ENCODE results near the gene ATP6V1G3. TPM values are rescaled to one million over a fixed set of nuclear protein-coding genes. Genes with fewer than 3 reads are reported as not detected.

Gene ATP6V1G3
- total RNA-seq, 4 donors from 2014 or later, result not detected

DNA sequence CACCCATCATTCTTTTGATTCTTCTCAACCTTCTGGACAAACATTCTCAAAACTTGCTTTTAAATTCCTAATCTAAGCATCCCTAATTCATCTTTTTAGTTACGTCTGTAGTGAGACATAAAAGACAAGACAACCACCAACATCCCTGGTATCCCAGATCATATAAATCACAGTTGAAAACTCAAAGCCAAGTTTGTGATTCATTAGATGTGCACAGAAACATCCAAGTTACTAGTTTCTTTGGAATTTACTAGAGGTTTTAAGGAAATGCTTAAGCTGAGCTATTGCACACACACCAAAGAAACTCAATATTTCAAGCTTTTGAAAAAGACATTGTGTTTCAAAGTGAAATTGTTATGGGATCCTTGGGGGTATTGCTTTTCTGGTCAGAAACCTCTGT lies 47.6 kb downstream of the ATP6V1G3 start:
- H3K9me3 ChIP-seq, result no peaks in the 10 kb centered on the region
- in situ Hi-C loops (cut with MboI; ENCODE audit: low pct_ligation_motif_present in 1 of 4, low pct_unique_long_range_greater_than_20kb in 1 of 4, low sequenced_read_pairs in 3 of 4), result no loop called here

DNA sequence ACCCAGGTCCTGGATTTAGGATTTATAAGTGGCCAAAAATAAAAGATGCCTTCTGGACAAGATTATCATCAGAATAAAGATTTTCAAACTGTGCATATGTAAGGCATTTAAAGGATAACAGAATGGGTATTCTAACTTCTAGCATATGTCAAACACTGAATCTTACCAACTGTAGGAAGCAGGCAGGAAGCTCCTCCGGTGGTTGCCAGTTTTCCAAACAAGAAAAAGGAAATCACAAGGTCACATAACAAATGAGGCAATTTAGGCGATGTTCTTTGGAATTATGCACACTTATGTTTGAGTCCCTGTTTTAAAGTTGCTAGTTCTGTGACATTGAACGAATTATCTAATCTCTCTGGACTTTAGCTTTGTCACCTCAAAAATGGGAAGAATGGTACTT lies 48.9 kb downstream of the ATP6V1G3 start:
- intact Hi-C loops (cut with DNase I; ENCODE audit: low total_unique reads), result no loop called here
- no peak overlapping the region for H3K4me3 ChIP-seq
- no peak for DNase-seq

More for the DNA sequence above, 47.6 kb downstream of the ATP6V1G3 start:
- Histone ChIP-seq H3K4me1 (peaks cover 0 to 4% (median 0%) of the 10 kb centered on the region in 4 donors), H3K27ac (no peak overlapping the region), H3K27me3 (no peaks in the 10 kb centered on the region), H3K36me3 (no peaks in the 10 kb centered on the region), H3K4me3 (no peak overlapping the region)
- DNase-seq, result no peak
- WGBS, 2 donors (ENCODE audit: low coverage in 1 of 2), result 74 to 94% methylated on average over 1 of the region's 1 CpG
- TF ChIP-seq POLR2AphosphoS5 (IDR thresholded peaks at IDR 0.05), result no peak
- TF ChIP-seq, protein P1, sequence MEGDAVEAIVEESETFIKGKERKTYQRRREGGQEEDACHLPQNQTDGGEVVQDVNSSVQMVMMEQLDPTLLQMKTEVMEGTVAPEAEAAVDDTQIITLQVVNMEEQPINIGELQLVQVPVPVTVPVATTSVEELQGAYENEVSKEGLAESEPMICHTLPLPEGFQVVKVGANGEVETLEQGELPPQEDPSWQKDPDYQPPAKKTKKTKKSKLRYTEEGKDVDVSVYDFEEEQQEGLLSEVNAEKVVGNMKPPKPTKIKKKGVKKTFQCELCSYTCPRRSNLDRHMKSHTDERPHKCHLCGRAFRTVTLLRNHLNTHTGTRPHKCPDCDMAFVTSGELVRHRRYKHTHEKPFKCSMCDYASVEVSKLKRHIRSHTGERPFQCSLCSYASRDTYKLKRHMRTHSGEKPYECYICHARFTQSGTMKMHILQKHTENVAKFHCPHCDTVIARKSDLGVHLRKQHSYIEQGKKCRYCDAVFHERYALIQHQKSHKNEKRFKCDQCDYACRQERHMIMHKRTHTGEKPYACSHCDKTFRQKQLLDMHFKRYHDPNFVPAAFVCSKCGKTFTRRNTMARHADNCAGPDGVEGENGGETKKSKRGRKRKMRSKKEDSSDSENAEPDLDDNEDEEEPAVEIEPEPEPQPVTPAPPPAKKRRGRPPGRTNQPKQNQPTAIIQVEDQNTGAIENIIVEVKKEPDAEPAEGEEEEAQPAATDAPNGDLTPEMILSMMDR (IDR thresholded peaks at IDR 0.05), result no peak
- no peak for TF ChIP-seq EP300 (IDR thresholded peaks at IDR 0.05; ENCODE audit: low read depth)
- no peak for TF ChIP-seq POLR2A (IDR thresholded peaks at IDR 0.05)
- intact Hi-C loops (cut with DNase I; ENCODE audit: low total_unique reads), result no loop called here

DNA sequence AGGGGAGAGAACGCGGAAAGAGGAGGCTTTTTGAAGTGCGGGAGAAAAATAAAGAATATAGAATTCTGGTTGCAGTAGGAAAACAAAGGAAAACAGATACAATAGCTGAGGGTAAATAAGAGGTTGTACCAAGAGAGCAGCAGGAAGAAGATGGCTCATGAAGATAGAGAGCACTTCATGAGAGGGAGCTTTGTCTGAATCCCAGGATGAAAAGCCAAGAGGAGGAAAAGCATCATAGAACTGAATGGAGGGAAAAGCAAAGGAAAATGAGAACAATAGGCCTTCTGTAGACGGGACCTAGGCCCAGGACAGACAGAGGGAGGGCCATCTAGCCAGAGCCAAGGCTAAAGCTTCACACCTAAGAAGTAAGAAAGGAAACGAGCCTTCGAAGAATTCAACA lies 49.5 kb downstream of the ATP6V1G3 start:
- in situ Hi-C loops (cut with MboI; ENCODE audit: low pct_ligation_motif_present in 1 of 4, low pct_unique_long_range_greater_than_20kb in 1 of 4, low sequenced_read_pairs in 3 of 4), result no loop called here
- H3K9me3 ChIP-seq, result no peaks in the 10 kb centered on the region
- H3K27me3 ChIP-seq, result no peaks in the 10 kb centered on the region
- H3K4me3 ChIP-seq, result no peak overlapping the region
- no peak for DNase-seq
- H3K4me1 ChIP-seq, result no peaks in the 10 kb centered on the region
- H3K27ac ChIP-seq, result no peak overlapping the region
- intact Hi-C loops (cut with DNase I; ENCODE audit: low total_unique reads), result no loop called here
- no peaks in the 10 kb centered on the region for H3K36me3 ChIP-seq
- TF ChIP-seq, protein P1 (IDR thresholded peaks at IDR 0.05), result no peak
- TF ChIP-seq POLR2A (IDR thresholded peaks at IDR 0.05), result no peak
- TF ChIP-seq EP300 (IDR thresholded peaks at IDR 0.05; ENCODE audit: low read depth), result no peak
- TF ChIP-seq POLR2AphosphoS5 (IDR thresholded peaks at IDR 0.05), result no peak
- WGBS, 2 donors (ENCODE audit: low coverage in 1 of 2), result 90% methylated on average over 3 to 6 of the region's 6 CpGs

More for the DNA sequence above, 48.9 kb downstream of the ATP6V1G3 start:
- H3K9me3 ChIP-seq, result no peaks in the 10 kb centered on the region
- TF ChIP-seq, protein P1 (IDR thresholded peaks at IDR 0.05), result no peak
- TF ChIP-seq POLR2AphosphoS5 (IDR thresholded peaks at IDR 0.05) (no peak), EP300 (IDR thresholded peaks at IDR 0.05; ENCODE audit: low read depth) (no peak), POLR2A (IDR thresholded peaks at IDR 0.05) (no peak)
- H3K27me3 ChIP-seq, result no peaks in the 10 kb centered on the region
- in situ Hi-C loops (cut with MboI; ENCODE audit: low pct_ligation_motif_present in 1 of 4, low pct_unique_long_range_greater_than_20kb in 1 of 4, low sequenced_read_pairs in 3 of 4), result no loop called here
- WGBS, 2 donors (ENCODE audit: low coverage in 1 of 2), result 63 to 70% methylated on average over 2 to 3 of the region's 3 CpGs
- H3K36me3 ChIP-seq, result no peaks in the 10 kb centered on the region
- no peak overlapping the region for H3K27ac ChIP-seq
- no peaks in the 10 kb centered on the region for H3K4me1 ChIP-seq

DNA sequence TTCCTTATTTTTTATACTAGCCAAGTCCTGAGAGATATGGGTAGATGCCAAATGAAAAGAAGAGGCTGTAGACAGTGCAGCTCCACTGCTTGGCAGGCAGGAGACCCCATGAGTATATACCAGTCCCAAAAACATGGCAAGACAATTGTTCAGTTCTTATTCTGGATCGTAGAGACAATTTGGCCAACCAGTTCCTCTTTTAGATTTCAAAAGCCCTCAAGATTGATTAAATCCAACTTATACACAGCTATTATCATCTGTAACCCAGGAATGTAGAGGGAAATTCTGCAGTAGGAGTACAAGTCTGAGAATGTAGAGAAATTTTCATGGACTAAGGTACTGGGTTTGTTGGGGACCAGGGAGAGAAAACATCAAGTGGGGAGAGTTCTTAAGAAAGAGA lies 50.3 kb downstream of the ATP6V1G3 start:
- H3K27ac ChIP-seq, result no peak overlapping the region
- H3K4me1 ChIP-seq, result no peaks in the 10 kb centered on the region
- no peak for DNase-seq
- TF ChIP-seq EP300 (IDR thresholded peaks at IDR 0.05; ENCODE audit: low read depth) (no peak), POLR2AphosphoS5 (IDR thresholded peaks at IDR 0.05) (no peak), POLR2A (IDR thresholded peaks at IDR 0.05) (no peak)
- TF ChIP-seq, protein P1 (IDR thresholded peaks at IDR 0.05), result no peak
- no peaks in the 10 kb centered on the region for H3K27me3 ChIP-seq
- H3K9me3 ChIP-seq, result no peaks in the 10 kb centered on the region
- no peaks in the 10 kb centered on the region for H3K36me3 ChIP-seq
- no peak overlapping the region for H3K4me3 ChIP-seq
- in situ Hi-C loops (cut with MboI; ENCODE audit: low pct_ligation_motif_present in 1 of 4, low pct_unique_long_range_greater_than_20kb in 1 of 4, low sequenced_read_pairs in 3 of 4) (no loop called here), intact Hi-C loops (cut with DNase I; ENCODE audit: low total_unique reads) (no loop called here)
- WGBS, 2 donors (ENCODE audit: low coverage in 1 of 2), result 86 to 100% methylated on average over 1 of the region's 1 CpG

Data from transverse colon (tissue), 4 donors.